Stimulated activated effector memory CD8-positive, alpha-beta T cell treated with anti-CD3 and anti-CD28 coated beads, Interleukin-12 subunit alpha, Interleukin-12 subunit beta, amount 100 ng/mL, for 72 hours (primary cell): Measurements from ENCODE around the gene UNC13B.
"Not testable (repeated sequence)": the region's sequence is repeated elsewhere in the genome, so short reads cannot be mapped to it uniquely, and the experiment has no call there.

Experiments used
- ATAC-seq: fragments of 150-1000 bp; cut with Tn5 transposase; 2 replicates; pipeline ENCODE4 v1.10.0; 2021
- DNase-seq, 2 donors: peaks; one replicate each; pipeline ENCODE4 v3.0.0; 2021 to 2022; ENCODE audit warnings: low spot score in 2 of 2
- H3K27ac Mint-ChIP-seq: one replicate; pipeline ENCODE4 v1.8.0; 2022; ENCODE audit warnings: mild to moderate bottlenecking, mixed read lengths
- H3K36me3 Mint-ChIP-seq: one replicate; pipeline ENCODE4 v1.8.0; 2022; ENCODE audit warnings: mild to moderate bottlenecking, mixed read lengths
- H3K4me1 Mint-ChIP-seq: one replicate; pipeline ENCODE4 v1.8.0; 2022; ENCODE audit warnings: mixed read lengths
- H3K4me3 Mint-ChIP-seq: one replicate; pipeline ENCODE4 v1.8.0; 2022; ENCODE audit warnings: mild to moderate bottlenecking, mixed read lengths
- H3K9me3 Mint-ChIP-seq: one replicate; pipeline ENCODE4 v1.8.0; 2022; ENCODE audit warnings: mixed read lengths

UNC13B gene

GRCh38 chr9:35152926-35153325 lies 8.9 kb upstream of the UNC13B start:
- DNase-seq (peak in 1 of 2 donors; percentile 23), ATAC-seq (no peak)
- Mint-ChIP-seq H3K4me1 (no peaks in the 10 kb centered on the region), H3K27ac (no peak overlapping the region), H3K4me3 (no peak overlapping the region), H3K36me3 (no peaks in the 10 kb centered on the region), H3K9me3 (peaks cover 15% of the 10 kb centered on the region)

GRCh38 chr9:35156781-35157180 lies 5.0 kb upstream of the UNC13B start:
- Mint-ChIP-seq H3K4me1 (peaks cover 6% of the 10 kb centered on the region), H3K9me3 (no peaks in the 10 kb centered on the region), H3K36me3 (no peaks in the 10 kb centered on the region), H3K27ac (no peak overlapping the region), H3K4me3 (no peak overlapping the region)
- DNase-seq (no peak), ATAC-seq (no peak)

GRCh38 chr9:35157836-35158235 lies 4.0 kb upstream of the UNC13B start:
- not testable (repeated sequence) for DNase-seq, H3K36me3 Mint-ChIP-seq, H3K27ac Mint-ChIP-seq, H3K4me3 Mint-ChIP-seq, ATAC-seq, H3K9me3 Mint-ChIP-seq
- peaks cover 13% of the 10 kb centered on the region for H3K4me1 Mint-ChIP-seq

- H3K9me3 Mint-ChIP-seq: no peaks in the 10 kb centered on the region
- peaks cover 15% of the 10 kb centered on the region for H3K4me1 Mint-ChIP-seq
- H3K27ac Mint-ChIP-seq: no peak overlapping the region
- DNase-seq: peak in 1 of 2 donors; percentile 22
- H3K4me3 Mint-ChIP-seq: no peak overlapping the region
- no peaks in the 10 kb centered on the region for H3K36me3 Mint-ChIP-seq
- no peak for ATAC-seq
These were observed 3.1 kb upstream of the UNC13B start for GRCh38 chr9:35158501-35159280.

GRCh38 chr9:35162605-35163315 lies 951 bp downstream of the UNC13B start:
- Mint-ChIP-seq H3K9me3 (no peaks in the 10 kb centered on the region), H3K27ac (no peak overlapping the region), H3K4me3 (peak overlapping the region; percentile 81), H3K4me1 (peaks cover 15% of the 10 kb centered on the region), H3K36me3 (no peaks in the 10 kb centered on the region)
- DNase-seq: no peak
- ATAC-seq: no peak

- H3K9me3 Mint-ChIP-seq: no peaks in the 10 kb centered on the region
- ATAC-seq (no peak), DNase-seq (no peak)
- H3K4me3 Mint-ChIP-seq: no peak overlapping the region
- H3K4me1 Mint-ChIP-seq: peaks cover 15% of the 10 kb centered on the region
- no peak overlapping the region for H3K27ac Mint-ChIP-seq
- H3K36me3 Mint-ChIP-seq: no peaks in the 10 kb centered on the region
These were observed 1.6 kb downstream of the UNC13B start for GRCh38 chr9:35163413-35163812.

- H3K36me3 Mint-ChIP-seq: no peaks in the 10 kb centered on the region
- no peak overlapping the region for H3K27ac Mint-ChIP-seq
- peaks cover 15% of the 10 kb centered on the region for H3K4me1 Mint-ChIP-seq
- H3K4me3 Mint-ChIP-seq: no peak overlapping the region
- no peak for ATAC-seq
- H3K9me3 Mint-ChIP-seq: no peaks in the 10 kb centered on the region
- DNase-seq: no peak
These were observed 2.9 kb downstream of the UNC13B start for GRCh38 chr9:35164711-35165110.

GRCh38 chr9:35167429-35167828 lies 5.6 kb downstream of the UNC13B start:
- H3K4me1 Mint-ChIP-seq, H3K4me3 Mint-ChIP-seq, H3K9me3 Mint-ChIP-seq, ATAC-seq, H3K36me3 Mint-ChIP-seq, H3K27ac Mint-ChIP-seq, DNase-seq: not testable (repeated sequence)

GRCh38 chr9:35168963-35169362 lies 7.2 kb downstream of the UNC13B start:
- ATAC-seq: no peak
- no peaks in the 10 kb centered on the region for H3K4me1 Mint-ChIP-seq
- no peak overlapping the region for H3K4me3 Mint-ChIP-seq
- DNase-seq: no peak
- H3K27ac Mint-ChIP-seq: no peak overlapping the region
- H3K9me3 Mint-ChIP-seq: no peaks in the 10 kb centered on the region
- H3K36me3 Mint-ChIP-seq: no peaks in the 10 kb centered on the region

GRCh38 chr9:35172878-35173277 lies 11.1 kb downstream of the UNC13B start:
- Mint-ChIP-seq H3K36me3 (no peaks in the 10 kb centered on the region), H3K27ac (no peak overlapping the region), H3K4me1 (no peaks in the 10 kb centered on the region), H3K4me3 (no peak overlapping the region), H3K9me3 (no peaks in the 10 kb centered on the region)
- no peak for ATAC-seq
- DNase-seq: no peak

GRCh38 chr9:35177520-35177919 lies 15.7 kb downstream of the UNC13B start:
- H3K36me3 Mint-ChIP-seq: no peaks in the 10 kb centered on the region
- ATAC-seq: no peak
- no peaks in the 10 kb centered on the region for H3K4me1 Mint-ChIP-seq
- DNase-seq: no peak
- no peaks in the 10 kb centered on the region for H3K9me3 Mint-ChIP-seq
- no peak overlapping the region for H3K4me3 Mint-ChIP-seq
- no peak overlapping the region for H3K27ac Mint-ChIP-seq

GRCh38 chr9:35179347-35180280 lies 17.8 kb downstream of the UNC13B start:
- DNase-seq (no peak), ATAC-seq (no peak)
- Mint-ChIP-seq H3K36me3 (no peaks in the 10 kb centered on the region), H3K9me3 (no peaks in the 10 kb centered on the region), H3K4me1 (no peaks in the 10 kb centered on the region), H3K4me3 (no peak overlapping the region), H3K27ac (no peak overlapping the region)

GRCh38 chr9:35180801-35181200 lies 19.0 kb downstream of the UNC13B start:
- no peak for DNase-seq
- Mint-ChIP-seq H3K27ac (no peak overlapping the region), H3K36me3 (no peaks in the 10 kb centered on the region), H3K4me3 (no peak overlapping the region), H3K4me1 (no peaks in the 10 kb centered on the region), H3K9me3 (no peaks in the 10 kb centered on the region)
- no peak for ATAC-seq

- H3K4me1 Mint-ChIP-seq, H3K4me3 Mint-ChIP-seq, H3K27ac Mint-ChIP-seq, H3K36me3 Mint-ChIP-seq, ATAC-seq, H3K9me3 Mint-ChIP-seq, DNase-seq: not testable (repeated sequence)
These were observed 20.6 kb downstream of the UNC13B start for GRCh38 chr9:35182401-35182800.

- not testable (repeated sequence) for H3K4me3 Mint-ChIP-seq, DNase-seq, H3K4me1 Mint-ChIP-seq, H3K9me3 Mint-ChIP-seq, H3K27ac Mint-ChIP-seq, ATAC-seq, H3K36me3 Mint-ChIP-seq
These were observed 21.4 kb downstream of the UNC13B start for GRCh38 chr9:35182996-35183754.
